Memory B cell (primary cell): ENCODE results near the gene SORL1.
"Not testable (repeated sequence)": the region's sequence is repeated elsewhere in the genome, so short reads cannot be mapped to it uniquely, and the experiment has no call there.

Source experiments
- ATAC-seq: fragments of 150-1000 bp; cut with Tn5 transposase; 2 replicates; pipeline ENCODE4 v1.10.0; 2021; ENCODE audit warnings: low read depth, mild to moderate bottlenecking, moderate library complexity
- DNase-seq, 2 donors: peaks; one replicate each; pipeline ENCODE4 v3.0.0; 2022; ENCODE audit warnings: low spot score in 2 of 2
- H3K27ac Mint-ChIP-seq: one replicate; pipeline ENCODE4 v1.8.0; 2022; ENCODE audit warnings: mild to moderate bottlenecking, moderate library complexity, mixed read lengths
- H3K27me3 Mint-ChIP-seq: one replicate; pipeline ENCODE4 v1.8.0; 2022; ENCODE audit warnings: mixed read lengths
- H3K36me3 Mint-ChIP-seq: one replicate; pipeline ENCODE4 v1.8.0; 2022; ENCODE audit warnings: mild to moderate bottlenecking, mixed read lengths
- H3K4me1 Mint-ChIP-seq: one replicate; pipeline ENCODE4 v1.8.0; 2022; ENCODE audit warnings: mixed read lengths
- H3K4me3 Mint-ChIP-seq: one replicate; pipeline ENCODE4 v1.8.0; 2022; ENCODE audit warnings: mild to moderate bottlenecking, moderate library complexity, mixed read lengths
- H3K9me3 Mint-ChIP-seq: one replicate; pipeline ENCODE4 v1.8.0; 2022; ENCODE audit warnings: mixed read lengths

SORL1 gene

DNA sequence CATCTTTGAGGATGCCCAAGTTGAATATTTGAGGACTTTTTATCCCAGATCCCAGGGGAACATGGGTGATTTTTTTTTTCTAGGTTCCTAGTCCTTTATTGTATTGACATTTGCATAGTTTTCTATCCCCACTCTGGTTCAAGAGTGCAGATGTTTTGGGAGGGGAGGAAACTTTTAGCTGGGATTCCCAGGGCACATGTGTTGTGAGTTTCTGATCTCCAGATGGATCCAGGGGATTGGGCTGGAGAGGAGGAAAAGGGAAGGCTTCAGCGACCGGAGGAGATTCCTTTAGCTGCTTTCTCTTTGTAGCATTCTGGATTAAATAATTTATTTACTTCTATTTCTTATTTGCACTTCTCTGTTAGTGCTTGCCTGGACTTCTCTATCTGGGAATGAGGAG is 15.4 kb downstream of the SORL1 start:
- DNase-seq (no peak), ATAC-seq (no peak)
- Mint-ChIP-seq H3K4me3 (peak overlapping the region; percentile 37), H3K4me1 (peaks cover 41% of the 10 kb centered on the region), H3K27me3 (peaks cover 2% of the 10 kb centered on the region), H3K9me3 (no peaks in the 10 kb centered on the region), H3K27ac (no peak overlapping the region), H3K36me3 (peaks cover 7% of the 10 kb centered on the region)

DNA sequence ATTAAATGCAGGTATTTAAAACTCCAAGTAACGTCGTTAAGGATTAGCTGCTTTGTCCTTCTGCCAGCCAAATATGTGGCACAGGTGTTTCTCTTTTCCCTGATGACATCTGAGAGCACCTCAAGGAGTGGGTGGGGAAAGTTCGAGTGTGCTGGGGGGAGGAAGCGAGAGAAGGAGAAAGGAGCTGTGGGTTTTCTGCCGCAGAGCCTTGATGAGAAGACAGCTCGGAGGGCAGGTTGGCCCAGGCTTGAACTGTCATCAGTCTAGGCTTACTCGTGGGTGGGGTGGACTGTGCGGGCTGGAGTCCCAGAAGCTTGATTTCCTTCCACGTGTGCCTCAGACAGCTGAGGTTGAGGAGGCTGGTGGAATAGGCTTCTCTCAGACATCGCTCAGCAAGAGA is 15.9 kb downstream of the SORL1 start:
- Mint-ChIP-seq H3K4me1 (peaks cover 39% of the 10 kb centered on the region), H3K4me3 (peak overlapping the region; percentile 43), H3K9me3 (no peaks in the 10 kb centered on the region), H3K27ac (no peak overlapping the region), H3K36me3 (peaks cover 7% of the 10 kb centered on the region), H3K27me3 (peaks cover 2% of the 10 kb centered on the region)
- ATAC-seq (peak; percentile 75), DNase-seq (no peak)

DNA sequence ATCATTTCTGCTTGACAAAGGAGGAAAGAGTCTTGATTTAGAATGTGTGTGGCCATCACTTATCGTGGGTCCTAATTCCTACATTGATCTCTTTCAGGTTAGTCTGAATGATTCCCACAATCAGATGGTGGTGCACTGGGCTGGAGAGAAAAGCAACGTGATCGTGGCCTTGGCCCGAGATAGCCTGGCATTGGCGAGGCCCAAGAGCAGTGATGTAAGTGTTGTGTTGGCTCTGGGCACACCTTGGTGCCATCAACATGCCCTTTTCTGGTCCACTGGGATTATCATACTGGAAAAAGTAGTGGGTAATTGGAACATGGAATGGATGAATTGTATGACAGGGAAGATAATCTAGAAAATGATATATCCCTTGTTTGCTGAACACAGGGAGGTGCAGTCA is 17.8 kb downstream of the SORL1 start:
- H3K9me3 Mint-ChIP-seq = no peaks in the 10 kb centered on the region
- H3K27me3 Mint-ChIP-seq = peaks cover 2% of the 10 kb centered on the region
- ATAC-seq (no peak), DNase-seq (no peak)
- peaks cover 28% of the 10 kb centered on the region for H3K4me1 Mint-ChIP-seq
- H3K27ac Mint-ChIP-seq = no peak overlapping the region
- no peak overlapping the region for H3K4me3 Mint-ChIP-seq
- peaks cover 7% of the 10 kb centered on the region for H3K36me3 Mint-ChIP-seq

DNA sequence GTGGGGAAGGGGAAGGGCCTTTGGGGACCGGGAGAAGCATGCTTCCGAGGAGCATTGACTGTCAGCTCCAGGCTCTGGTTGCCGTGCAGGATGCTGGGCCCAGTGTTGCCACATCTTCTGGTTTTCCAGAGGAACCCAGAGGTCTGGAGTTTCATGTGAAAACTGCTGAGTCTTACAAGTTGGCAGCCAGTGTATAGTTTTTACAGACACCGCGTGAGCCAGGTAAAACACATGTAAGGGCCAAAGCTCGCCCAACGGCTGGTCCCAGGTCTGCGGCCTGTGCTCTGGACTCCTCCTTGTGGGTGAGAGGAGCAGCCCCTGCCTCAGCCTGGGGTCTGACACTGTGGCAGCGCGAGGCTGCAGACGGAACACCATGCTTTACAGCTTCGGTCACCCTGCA is 19.1 kb downstream of the SORL1 start:
- DNase-seq (no peak), ATAC-seq (no peak)
- Mint-ChIP-seq H3K27ac (no peak overlapping the region), H3K36me3 (peaks cover 7% of the 10 kb centered on the region), H3K9me3 (no peaks in the 10 kb centered on the region), H3K4me3 (no peak overlapping the region), H3K4me1 (peaks cover 21% of the 10 kb centered on the region), H3K27me3 (no peaks in the 10 kb centered on the region)

DNA sequence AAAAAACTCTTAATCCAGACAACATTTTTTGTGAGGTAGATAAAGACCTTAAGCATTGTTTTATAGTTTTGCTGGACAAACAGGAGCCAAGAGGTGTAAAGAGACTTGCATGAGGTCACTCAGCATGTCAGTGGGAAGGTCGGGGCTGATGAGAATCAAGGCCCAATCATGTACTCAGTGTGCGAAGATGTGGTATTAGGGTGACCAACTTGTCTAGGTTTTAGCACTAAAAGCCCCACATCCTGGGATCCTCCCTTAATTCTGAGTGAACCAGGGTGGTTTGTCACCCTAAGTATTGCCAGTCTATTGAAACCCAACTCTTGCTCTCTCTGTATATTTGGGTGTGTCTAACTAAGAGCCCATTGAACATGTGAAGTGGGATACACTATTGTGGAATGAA is 20.2 kb downstream of the SORL1 start:
- Mint-ChIP-seq H3K4me3 (no peak overlapping the region), H3K36me3 (peaks cover 7% of the 10 kb centered on the region), H3K4me1 (peaks cover 12% of the 10 kb centered on the region), H3K27ac (no peak overlapping the region), H3K9me3 (no peaks in the 10 kb centered on the region), H3K27me3 (no peaks in the 10 kb centered on the region)
- DNase-seq = no peak
- no peak for ATAC-seq

DNA sequence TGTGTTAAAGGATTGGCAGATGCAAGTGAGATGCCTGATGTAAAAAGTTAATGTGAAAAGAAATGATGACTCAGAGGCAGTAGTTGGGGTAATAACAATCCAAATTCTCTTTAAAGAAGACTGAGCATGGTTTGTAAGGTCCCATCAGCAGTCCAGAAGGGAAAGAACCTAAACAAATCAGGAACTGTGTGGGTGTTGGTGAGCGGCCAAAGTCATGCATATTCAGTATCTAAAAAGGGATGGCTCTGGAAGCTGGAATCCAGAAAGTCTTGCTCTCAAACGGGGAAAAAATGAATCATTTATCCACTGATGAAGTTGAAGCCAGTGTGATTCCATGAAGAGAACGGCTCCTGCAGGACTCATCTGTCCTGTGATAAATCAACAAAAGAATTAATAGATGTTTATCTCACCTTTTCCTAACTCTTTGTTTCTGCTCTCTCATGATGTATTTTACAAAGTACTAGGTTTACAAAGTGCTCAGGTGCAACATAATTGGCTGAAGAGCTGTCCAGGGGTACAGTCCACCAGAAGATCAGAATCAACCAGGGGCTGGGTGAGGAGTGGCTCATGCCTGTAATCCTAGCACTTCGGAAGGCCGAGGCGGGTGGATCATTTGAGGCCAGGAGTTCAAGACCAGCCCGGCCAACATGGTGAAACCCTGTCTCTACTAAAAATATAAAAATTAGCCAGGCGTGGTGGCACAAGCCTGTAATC is 21.1 kb downstream of the SORL1 start:
- peaks cover 5% of the 10 kb centered on the region for H3K4me1 Mint-ChIP-seq
- peaks cover 7% of the 10 kb centered on the region for H3K36me3 Mint-ChIP-seq
- H3K27ac Mint-ChIP-seq = no peak overlapping the region
- DNase-seq = no peak
- no peaks in the 10 kb centered on the region for H3K9me3 Mint-ChIP-seq
- H3K4me3 Mint-ChIP-seq = no peak overlapping the region
- no peak for ATAC-seq
- H3K27me3 Mint-ChIP-seq = no peaks in the 10 kb centered on the region

DNA sequence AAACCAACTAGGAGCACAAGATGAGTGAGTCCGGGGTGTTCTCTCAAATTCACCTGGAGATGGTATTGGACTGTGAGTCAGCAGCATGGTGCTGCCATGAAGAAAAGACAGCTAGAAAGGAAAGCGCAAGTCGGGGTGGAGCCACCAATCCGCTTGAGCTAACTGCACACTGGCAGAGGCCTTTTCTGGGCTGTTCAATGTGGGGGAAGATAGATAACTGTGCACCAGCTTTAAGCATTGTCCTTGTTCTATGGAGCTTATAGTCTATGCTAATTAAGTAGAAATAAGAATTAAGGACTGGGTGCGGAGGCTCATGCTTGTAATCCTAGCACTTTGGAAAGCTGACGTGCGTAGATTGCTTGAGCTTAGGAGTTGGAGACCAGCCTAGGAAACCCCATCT is 22.6 kb downstream of the SORL1 start:
- H3K4me1 Mint-ChIP-seq = peaks cover 4% of the 10 kb centered on the region
- H3K36me3 Mint-ChIP-seq = peaks cover 6% of the 10 kb centered on the region
- no peak overlapping the region for H3K4me3 Mint-ChIP-seq
- ATAC-seq (no peak), DNase-seq (no peak)
- H3K27me3 Mint-ChIP-seq = no peaks in the 10 kb centered on the region
- H3K9me3 Mint-ChIP-seq = no peaks in the 10 kb centered on the region
- H3K27ac Mint-ChIP-seq = no peak overlapping the region

DNA sequence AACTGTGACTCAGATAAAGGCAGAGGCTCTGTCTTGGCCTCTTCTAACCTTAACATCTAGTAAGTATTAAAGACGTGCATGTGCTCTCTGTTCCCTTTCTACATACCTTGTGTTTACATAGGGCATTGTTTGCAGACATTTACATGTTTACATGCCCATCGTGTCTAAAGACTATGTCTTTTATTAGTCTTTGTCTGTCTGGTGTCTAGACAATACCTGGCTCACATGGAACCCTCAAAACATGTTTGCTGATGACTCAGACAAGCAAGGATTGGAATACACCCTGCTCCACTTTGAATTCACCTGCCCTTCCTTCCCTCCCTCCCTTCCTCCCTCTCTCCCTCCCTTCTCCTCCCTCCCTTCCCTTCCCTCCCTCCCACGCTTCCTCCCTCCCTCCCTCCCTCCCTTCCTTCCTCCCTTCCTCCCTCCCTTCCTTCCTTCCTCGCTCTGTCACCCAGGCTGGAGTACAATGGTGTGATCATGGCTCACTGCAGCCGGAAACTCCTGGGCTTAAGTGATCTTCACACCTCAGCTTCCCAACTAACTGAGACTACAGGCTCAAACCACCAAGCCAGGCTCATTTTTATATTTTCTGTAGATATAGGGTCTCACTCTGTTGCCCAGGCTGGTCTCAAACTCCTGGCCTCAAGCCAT is 24.4 kb downstream of the SORL1 start:
- DNase-seq = no peak
- Mint-ChIP-seq H3K27me3 (no peaks in the 10 kb centered on the region), H3K4me1 (peaks cover 4% of the 10 kb centered on the region), H3K9me3 (no peaks in the 10 kb centered on the region), H3K36me3 (no peaks in the 10 kb centered on the region), H3K4me3 (no peak overlapping the region), H3K27ac (no peak overlapping the region)
- no peak for ATAC-seq

DNA sequence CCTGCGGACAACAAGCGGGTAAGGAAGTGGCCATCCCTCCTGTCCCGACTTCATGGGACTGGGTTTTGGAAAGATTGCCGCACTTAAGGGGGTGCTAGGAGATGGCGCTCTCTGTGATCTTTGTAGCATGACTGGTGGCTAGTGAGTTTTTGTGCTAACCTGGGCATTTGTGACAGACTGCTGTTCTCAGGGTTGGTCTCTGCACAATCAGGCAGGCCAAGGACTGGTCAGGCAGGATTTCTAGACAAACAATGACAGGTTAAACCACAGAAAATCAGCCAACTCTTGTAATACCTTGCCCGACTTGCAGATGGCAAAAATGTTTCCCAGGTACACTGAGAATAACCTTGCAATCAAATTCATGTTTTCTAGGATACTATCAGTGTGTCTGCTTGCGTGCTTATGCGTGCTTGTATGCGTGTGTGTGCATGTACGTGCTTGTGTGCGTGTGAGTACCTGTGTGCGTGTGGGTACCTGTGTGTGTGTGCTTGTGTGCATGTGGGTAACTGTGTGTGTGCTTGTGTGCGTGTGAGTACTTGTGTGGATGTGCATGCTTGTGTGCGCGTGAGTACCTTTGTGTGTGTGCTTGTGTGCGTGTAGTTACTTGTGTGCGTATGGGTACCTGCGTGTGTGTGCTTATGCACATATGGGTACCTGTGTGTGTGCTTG is 26.2 kb downstream of the SORL1 start:
- ATAC-seq (no peak), DNase-seq (no peak)
- Mint-ChIP-seq H3K27me3 (no peaks in the 10 kb centered on the region), H3K4me3 (no peak overlapping the region), H3K4me1 (peaks cover 18% of the 10 kb centered on the region), H3K36me3 (no peaks in the 10 kb centered on the region), H3K27ac (no peak overlapping the region), H3K9me3 (no peaks in the 10 kb centered on the region)

DNA sequence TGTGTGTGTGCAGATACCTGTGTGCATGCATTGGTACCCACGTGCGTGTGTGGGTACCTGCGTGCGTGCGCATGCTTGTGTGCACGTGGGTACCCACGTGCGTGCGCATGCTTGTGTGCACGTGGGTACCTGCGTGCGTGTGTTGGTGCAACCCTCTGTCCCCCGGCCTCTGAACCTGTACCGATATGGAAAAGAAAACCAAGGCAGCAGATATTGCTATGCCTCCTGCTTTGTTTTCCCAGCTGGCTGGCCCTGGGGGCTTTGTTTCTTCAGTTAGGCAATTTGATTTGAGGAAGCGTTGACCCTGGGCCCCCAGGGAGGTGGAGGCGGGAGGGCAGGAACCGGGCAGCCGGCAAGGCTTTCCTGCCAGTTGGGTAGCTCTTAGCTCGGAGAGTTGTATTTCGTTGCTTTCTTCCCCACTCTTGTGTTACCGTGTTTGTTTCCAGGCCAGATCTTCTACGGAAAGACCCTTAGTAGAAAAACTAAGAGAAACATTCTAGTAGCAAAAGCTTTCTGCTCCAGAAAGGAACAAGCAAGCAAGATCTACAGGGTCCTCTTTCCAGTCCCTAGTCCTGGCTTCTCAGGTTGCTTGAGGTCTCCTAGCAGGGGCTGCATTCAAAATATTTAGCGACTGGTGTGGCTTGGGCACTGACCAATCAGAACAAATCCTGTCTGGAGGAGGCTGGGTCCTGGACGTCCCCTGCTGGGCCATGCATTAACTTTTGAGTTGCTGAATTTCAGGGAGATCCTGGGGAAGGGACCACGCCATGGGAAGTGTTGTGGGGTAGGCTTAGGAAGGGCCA is 27.0 kb downstream of the SORL1 start:
- no peaks in the 10 kb centered on the region for H3K27me3 Mint-ChIP-seq
- H3K9me3 Mint-ChIP-seq = no peaks in the 10 kb centered on the region
- ATAC-seq (no peak), DNase-seq (no peak)
- H3K4me1 Mint-ChIP-seq = peaks cover 25% of the 10 kb centered on the region
- no peak overlapping the region for H3K4me3 Mint-ChIP-seq
- H3K36me3 Mint-ChIP-seq = peaks cover 4% of the 10 kb centered on the region
- H3K27ac Mint-ChIP-seq = no peak overlapping the region

DNA sequence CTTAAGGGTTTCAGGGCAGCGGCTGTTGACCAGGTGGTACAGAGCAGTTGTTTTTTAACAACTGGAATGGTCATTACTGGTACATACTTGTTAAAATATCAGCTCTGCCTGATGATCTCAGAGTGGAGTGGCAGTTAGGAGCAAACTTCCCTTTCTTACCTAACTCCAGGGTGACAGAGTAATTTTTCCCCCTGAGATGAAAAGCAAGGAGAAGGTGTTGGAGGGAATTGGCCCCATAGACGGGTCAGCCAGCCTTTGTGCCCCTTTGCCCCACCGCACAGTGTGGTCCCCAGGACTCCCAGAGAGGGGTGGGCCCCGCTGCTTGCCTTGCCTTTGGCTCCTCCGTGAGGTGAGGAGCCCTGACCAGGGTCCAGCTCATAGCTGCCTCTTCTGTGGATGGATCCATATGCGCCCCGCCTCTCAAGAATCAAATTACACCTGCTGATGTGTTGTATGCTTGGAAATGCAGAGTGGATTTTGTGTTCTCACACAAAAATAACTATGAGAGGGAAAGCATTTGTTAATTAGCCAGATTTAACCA is 27.7 kb downstream of the SORL1 start:
- no peak overlapping the region for H3K4me3 Mint-ChIP-seq
- peaks cover 7% of the 10 kb centered on the region for H3K36me3 Mint-ChIP-seq
- no peak for DNase-seq
- ATAC-seq = no peak
- peaks cover 29% of the 10 kb centered on the region for H3K4me1 Mint-ChIP-seq
- no peaks in the 10 kb centered on the region for H3K27me3 Mint-ChIP-seq
- H3K9me3 Mint-ChIP-seq = no peaks in the 10 kb centered on the region
- no peak overlapping the region for H3K27ac Mint-ChIP-seq

DNA sequence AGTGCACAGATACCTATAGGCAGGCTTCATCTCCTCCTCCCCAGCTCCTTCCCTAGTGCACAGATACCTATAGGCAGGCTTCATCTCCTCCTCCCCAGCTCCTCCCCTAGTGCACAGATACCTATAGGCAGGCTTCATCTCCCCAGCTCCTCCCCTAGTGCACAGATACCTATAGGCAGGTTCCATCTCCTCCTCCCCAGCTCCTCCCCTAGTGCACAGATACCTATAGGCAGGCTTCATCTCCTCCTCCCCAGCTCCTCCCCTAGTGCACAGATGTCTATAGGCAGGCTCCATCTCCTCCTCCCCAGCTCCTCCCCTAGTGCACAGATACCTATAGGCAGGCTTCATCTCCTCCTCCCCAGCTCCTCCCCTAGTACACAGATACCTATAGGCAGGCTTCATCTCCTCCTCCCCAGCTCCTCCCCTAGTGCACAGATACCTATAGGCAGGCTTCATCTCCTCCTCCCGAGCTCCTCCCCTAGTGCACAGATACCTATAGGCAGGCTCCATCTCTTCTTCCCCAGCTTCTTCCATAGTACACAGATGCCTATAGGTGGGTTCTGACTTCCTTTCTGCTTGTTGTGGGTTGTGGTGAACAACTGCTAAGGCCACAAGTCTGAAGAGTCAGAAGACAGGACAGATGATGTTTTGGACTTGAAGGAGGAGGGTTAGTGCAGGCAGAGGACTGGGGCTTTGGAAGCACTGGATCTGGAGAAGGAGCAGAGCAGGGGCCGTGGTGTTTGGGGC is 29.5 kb downstream of the SORL1 start:
- not testable (repeated sequence) for H3K9me3 Mint-ChIP-seq, H3K36me3 Mint-ChIP-seq, DNase-seq, H3K27me3 Mint-ChIP-seq
- Mint-ChIP-seq H3K27ac (peak overlapping the region; percentile 29), H3K4me1 (peaks cover 33% of the 10 kb centered on the region), H3K4me3 (peak overlapping the region; percentile 59)
- peak; percentile 34 for ATAC-seq
